GM19468 (cell line): Measurements from ENCODE around the gene RPL34.
A peak's percentile ranks its signal among the peaks of the same experiment; 100 is the strongest.

Source experiments
- ATAC-seq: cut with Tn5 transposase; IDR thresholded peaks from one replicate; pipeline ENCODE4 v1.9.1; 2021; ENCODE audit warnings: mild to moderate bottlenecking, moderate library complexity, moderate number of reproducible peaks; ENCODE audit not compliant: unreplicated experiment; ENCODE audit errors: extremely low read depth

The RPL34 gene

GRCh38 chr4:108622828-108623227 is 2.5 kb downstream of the RPL34 start:
- no peak for ATAC-seq

GRCh38 chr4:108624263-108625056 is 4.1 kb downstream of the RPL34 start:
- no peak for ATAC-seq

GRCh38 chr4:108626056-108626455 is 5.7 kb downstream of the RPL34 start:
- ATAC-seq, result no peak

- ATAC-seq, result no peak
Measured at GRCh38 chr4:108628411-108628810, 8.0 kb downstream of the RPL34 start.

- ATAC-seq, result no peak
Measured at GRCh38 chr4:108635070-108635655, 14.8 kb downstream of the RPL34 start.

GRCh38 chr4:108636246-108636645 is 15.9 kb downstream of the RPL34 start:
- ATAC-seq, result no peak

GRCh38 chr4:108637856-108638255 is 17.5 kb downstream of the RPL34 start:
- no peak for ATAC-seq

- no peak for ATAC-seq
Measured at GRCh38 chr4:108644237-108644636, 23.9 kb downstream of the RPL34 start.

GRCh38 chr4:108646706-108647105 is 26.3 kb downstream of the RPL34 start:
- no peak for ATAC-seq

GRCh38 chr4:108649863-108650211 is 29.5 kb downstream of the RPL34 start:
- ATAC-seq, result no peak

- ATAC-seq, result peak; percentile 81
Measured at GRCh38 chr4:108650212-108651013, 30.0 kb downstream of the RPL34 start, which contains the start of gene OSTC. OSTC (plus strand) TSS chr4:108650599; CDS start chr4:108650656, 57 bp downstream.

- ATAC-seq, result no peak
Measured at GRCh38 chr4:108651014-108651791, 30.8 kb downstream of the RPL34 start.

- no peak for ATAC-seq
Measured at GRCh38 chr4:108662629-108663028, 42.3 kb downstream of the RPL34 start.

GRCh38 chr4:108674356-108674977 is 54.1 kb downstream of the RPL34 start:
- no peak for ATAC-seq
